ENCODE measurements around the gene VAT1. TPM values are rescaled to one million over a fixed set of nuclear protein-coding genes. Genes with fewer than 3 reads are reported as not detected.

VAT1 gene
- total and polyA plus RNA-seq, 9 of the 15 experiments (the other 6 are each of a cell fraction or from before 2014, with no cell fraction given), result 29.4 to 153 (median 66.7) TPM

- no peak for TF ChIP-seq TSHZ1 (CRISPR knock-in tag; IDR thresholded peaks at IDR 0.05)
- no peak for TF ChIP-seq KAT2B (IDR thresholded peaks at IDR 0.05; ENCODE audit: low read depth, low read length)
- peak in 1 of 3 experiments; percentile 27 for TF ChIP-seq YY1 (IDR thresholded peaks at IDR 0.05; ENCODE audit: borderline replicate concordance in 1 of 3, control insufficient read depth in 1 of 3, extremely low read depth in 1 of 3, insufficient read depth in 3 of 3, insufficient read length in 1 of 3, insufficient replicate concordance in 2 of 3, low read depth in 1 of 3, low read length in 2 of 3)
- peak; percentile 56 for TF ChIP-seq SUPT5H (IDR thresholded peaks at IDR 0.05)
- TF ChIP-seq HMGN3 (IDR thresholded peaks at IDR 0.05; ENCODE audit: borderline replicate concordance, extremely low read depth, insufficient read length, low read depth, low read length), result no peak
- TF ChIP-seq TBP (optimal IDR thresholded peaks at IDR 0.05; ENCODE audit: low read depth, low read length), result peak; percentile 11
- no peak for TF ChIP-seq HDAC3 (IDR thresholded peaks at IDR 0.05; ENCODE audit: borderline replicate concordance, partially characterized antibody)
- no peak for TF ChIP-seq KLF16 (IDR thresholded peaks at IDR 0.05)
- TF ChIP-seq ADNP (tag; IDR thresholded peaks at IDR 0.05), result no peak
- no peak for TF ChIP-seq NEUROD1 (IDR thresholded peaks at IDR 0.05; ENCODE audit: borderline replicate concordance, low read depth, low read length, partially characterized antibody)
- TF ChIP-seq TAF7 (tag; IDR thresholded peaks at IDR 0.05), result no peak
- TF ChIP-seq ZNF766 (CRISPR knock-in tag; conservative IDR thresholded peaks at IDR 0.05), result no peak
- no peak for TF ChIP-seq TCFL5 (CRISPR knock-in tag; conservative IDR thresholded peaks at IDR 0.05)
- TF ChIP-seq ZNF24 (IDR thresholded peaks at IDR 0.05), result peak; percentile 69; the same call in 1 of the 2 replicates
- TF ChIP-seq VEZF1 (CRISPR knock-in tag; IDR thresholded peaks at IDR 0.05), result no peak
- TF ChIP-seq PYGO2 (tag; IDR thresholded peaks at IDR 0.05), result no peak
- TF ChIP-seq KLF10 (CRISPR knock-in tag; IDR thresholded peaks at IDR 0.05), result no peak
- no peak for TF ChIP-seq ZNF3 (CRISPR knock-in tag; IDR thresholded peaks at IDR 0.05)
- no peak for TF ChIP-seq DACH1 (IDR thresholded peaks at IDR 0.05; ENCODE audit: partially characterized antibody)
- no peak for TF ChIP-seq RBM15 (IDR thresholded peaks at IDR 0.05; ENCODE audit: insufficient read depth, low read length)
- TF ChIP-seq ZBTB1 (CRISPR knock-in tag; IDR thresholded peaks at IDR 0.05; ENCODE audit: borderline replicate concordance, low read depth), result peak; percentile 86; the same call in 1 of the 2 replicates
- TF ChIP-seq MXI1 (IDR thresholded peaks at IDR 0.05; ENCODE audit: low read depth, low read length), result no peak
- no peak for TF ChIP-seq SMAD1 (IDR thresholded peaks at IDR 0.05; ENCODE audit: low read depth, low read length, partially characterized antibody)
- 0 out of 2 replicates have a peak, but pooled peaks have one; percentile 7 for TF ChIP-seq JUND (IDR thresholded peaks at IDR 0.05; ENCODE audit: borderline replicate concordance, low read depth, low read length)
- no peak for TF ChIP-seq JUND (tag; IDR thresholded peaks at IDR 0.05; ENCODE audit: borderline replicate concordance, low read depth, low read length)
These were observed 41.3 kb downstream of the VAT1 start (continued) for GRCh38 chr17:42980766-42981397.

All from K562 (cell line).